NCI-H187 (cell line): ENCODE results near the gene MMP2.

Experiments used
- DNase-seq, 2 experiments: peaks; one replicate each; lab custom pipeline; 2025; lab: John Stamatoyannopoulos, UW

MMP2 gene

GRCh38 chr16:55478827-55479429, at the start of gene MMP2:
TSS of gene MMP2 (plus strand) at chr16:55479198. CDS start at chr16:55479480, 282 bp downstream.
- no peak for DNase-seq

DNA sequence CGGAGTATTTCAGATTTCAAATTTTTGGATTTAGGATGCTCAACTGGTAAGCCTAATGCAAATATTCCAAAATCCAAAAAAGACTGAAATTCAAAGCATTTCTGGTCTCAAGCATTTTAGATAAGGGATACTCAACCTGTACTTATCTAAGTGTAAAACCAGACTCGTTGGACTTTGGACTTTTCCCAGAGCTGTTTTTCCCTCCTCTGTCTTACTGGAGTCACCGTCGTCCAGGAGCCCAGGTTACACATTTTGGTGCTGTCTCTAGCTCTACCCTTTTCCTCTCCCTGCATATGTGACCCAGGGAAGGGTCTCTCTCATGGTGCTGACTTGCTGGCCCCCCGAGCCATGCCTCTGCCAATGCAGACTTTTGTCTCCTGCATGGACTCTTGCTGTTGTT, 46.0 kb upstream of the MMP2 start:
- DNase-seq = no peak

DNA sequence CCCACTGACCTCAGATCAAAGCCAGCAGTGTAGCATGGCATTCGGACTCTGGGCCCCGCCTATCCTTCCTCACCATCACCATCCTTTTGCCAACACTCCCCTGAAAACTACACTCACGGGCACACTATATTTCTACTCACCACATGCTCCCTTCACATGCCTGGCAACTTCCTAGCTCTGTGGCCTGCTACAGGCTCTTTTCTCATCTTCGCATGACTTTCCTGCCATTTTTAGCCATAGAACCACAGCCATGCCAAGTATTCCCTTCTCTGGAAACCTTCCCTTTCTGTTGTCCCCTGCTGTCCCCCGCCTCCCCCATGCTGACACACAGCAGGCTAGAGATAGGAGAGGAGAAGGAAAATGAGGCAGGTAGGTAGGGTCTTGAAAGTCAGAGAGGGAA, 45.5 kb upstream of the MMP2 start:
- no peak for DNase-seq

GRCh38 chr16:55434000-55434399, 45.0 kb upstream of the MMP2 start:
- no peak for DNase-seq

DNA sequence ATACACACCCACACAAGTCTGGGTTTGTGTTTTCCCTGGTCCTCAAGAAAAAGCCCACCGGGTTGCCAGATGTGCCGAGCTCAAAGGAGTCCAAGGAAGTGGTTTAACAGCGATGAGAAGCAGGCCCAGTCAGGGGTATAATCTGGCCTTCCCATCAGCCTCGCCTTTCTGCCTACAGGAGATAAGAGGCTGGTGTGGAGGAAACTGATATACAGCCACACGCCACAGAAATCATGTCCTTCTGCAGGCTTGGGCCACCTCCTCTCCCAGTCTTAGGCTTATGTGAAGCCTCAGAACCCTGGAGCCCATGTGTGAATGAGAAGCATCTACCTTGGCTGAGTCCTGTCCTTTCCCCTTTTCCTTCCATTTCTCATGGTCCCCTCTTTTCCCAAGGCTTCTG, 43.6 kb upstream of the MMP2 start:
- no peak for DNase-seq

- DNase-seq = no peak
These were observed 42.4 kb upstream of the MMP2 start for GRCh38 chr16:55436587-55436986.

- DNase-seq = no peak
These were observed 41.4 kb upstream of the MMP2 start for GRCh38 chr16:55437625-55438024.

DNA sequence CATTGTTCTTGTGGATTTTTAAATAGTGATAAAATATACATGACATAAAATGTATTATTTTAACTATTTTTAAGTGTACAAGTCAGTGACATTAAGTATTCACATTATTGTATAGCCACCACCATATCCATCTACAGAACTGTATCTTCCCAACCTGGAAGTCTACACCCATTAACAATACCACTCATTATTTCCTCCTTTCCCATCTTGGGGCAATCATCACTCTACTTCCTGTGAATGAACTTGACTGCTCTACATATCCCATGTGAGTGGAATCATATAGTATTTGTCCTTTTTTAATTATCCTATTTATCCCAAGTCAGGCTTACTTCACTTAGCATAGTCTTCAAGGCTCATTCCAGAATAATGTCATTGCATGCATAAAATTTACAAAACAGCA, 40.7 kb upstream of the MMP2 start:
- DNase-seq = no peak

DNA sequence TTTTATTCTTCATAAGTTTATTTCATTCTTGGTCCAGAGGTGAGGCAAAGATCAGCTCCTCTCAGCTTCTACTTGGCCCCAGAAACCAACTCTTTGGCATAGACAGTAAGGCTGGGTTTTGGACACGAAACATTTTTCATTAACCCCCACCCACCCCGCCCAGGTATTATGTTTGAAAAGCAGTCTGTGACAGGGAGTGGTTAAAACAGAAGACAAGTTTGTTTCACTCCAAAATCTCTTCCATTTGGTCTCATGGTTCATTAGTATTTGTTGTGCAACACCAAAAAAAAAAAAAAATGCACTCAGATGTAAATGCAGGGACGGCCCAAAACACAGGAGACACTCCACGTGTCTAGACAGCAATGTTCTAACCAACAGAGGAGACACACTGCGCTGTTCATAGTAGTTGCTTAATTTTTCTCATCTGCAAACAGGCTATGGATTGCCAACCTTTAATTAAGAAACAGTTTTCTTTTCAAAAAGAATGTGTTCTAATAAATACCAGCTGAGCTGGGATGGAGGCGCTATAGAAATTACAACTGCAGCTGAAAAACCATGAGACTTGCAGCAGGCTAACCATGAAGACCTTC, 39.8 kb upstream of the MMP2 start:
- DNase-seq = no peak

DNA sequence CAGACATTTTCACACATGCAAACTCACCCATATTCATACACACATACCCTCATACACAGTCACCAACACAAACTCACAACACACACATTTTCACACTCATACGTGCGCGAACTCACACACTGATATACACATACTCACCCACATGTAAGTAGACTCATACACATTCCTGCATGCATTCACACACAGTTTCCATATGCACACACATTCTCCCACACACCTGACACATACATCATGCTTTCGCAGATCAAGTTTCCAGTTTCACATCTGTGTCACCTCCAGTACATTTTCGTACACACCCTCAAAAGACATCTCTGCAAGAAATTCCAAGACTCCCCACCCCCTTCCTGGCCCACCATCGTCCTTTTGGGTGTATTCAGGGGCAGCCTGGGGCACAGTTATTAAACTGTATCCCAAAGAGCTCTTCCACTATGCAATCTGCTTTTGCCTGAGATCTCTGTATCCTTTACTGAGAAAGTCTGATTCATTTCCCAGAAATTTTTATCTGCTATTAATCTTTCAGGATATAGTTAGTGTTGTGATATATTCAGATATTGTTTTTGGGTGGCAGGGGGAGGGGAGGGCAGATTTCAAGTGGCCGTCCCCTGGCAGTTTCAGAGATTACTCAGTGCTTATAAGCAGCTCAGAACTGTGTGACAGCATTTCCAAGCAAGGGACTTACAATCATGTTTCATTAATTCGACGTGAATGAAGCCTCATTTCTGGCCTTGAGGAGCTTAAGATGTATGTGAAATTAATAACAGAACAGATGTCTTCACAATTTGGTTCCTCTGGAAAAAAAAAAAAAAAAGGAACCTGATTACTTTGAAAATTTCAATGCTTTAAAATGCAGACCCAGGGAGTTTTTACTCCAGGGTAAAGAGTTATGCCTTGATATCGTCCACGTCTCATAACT, 35.3 kb upstream of the MMP2 start:
- DNase-seq = no peak

- no peak for DNase-seq
These were observed 34.1 kb upstream of the MMP2 start for GRCh38 chr16:55444754-55445485.

DNA sequence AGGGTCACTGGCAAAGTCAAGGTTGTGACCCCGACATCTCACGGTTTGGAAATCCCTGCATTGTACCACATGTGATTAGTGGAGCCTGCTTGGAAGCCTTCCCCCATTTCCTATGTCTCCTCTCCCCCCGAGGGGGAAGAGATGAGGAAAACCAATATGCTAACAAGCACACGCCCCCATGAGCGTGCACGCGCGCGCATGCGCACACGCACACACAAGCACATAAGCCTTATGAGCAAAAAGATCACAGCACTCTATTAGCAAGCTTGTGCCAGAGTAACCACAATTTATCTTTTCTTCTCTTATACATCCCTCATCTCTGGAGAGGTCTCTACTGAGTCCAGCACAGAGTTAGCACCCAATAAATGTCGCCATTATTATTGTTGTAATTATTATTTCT, 31.8 kb upstream of the MMP2 start:
- no peak for DNase-seq

DNA sequence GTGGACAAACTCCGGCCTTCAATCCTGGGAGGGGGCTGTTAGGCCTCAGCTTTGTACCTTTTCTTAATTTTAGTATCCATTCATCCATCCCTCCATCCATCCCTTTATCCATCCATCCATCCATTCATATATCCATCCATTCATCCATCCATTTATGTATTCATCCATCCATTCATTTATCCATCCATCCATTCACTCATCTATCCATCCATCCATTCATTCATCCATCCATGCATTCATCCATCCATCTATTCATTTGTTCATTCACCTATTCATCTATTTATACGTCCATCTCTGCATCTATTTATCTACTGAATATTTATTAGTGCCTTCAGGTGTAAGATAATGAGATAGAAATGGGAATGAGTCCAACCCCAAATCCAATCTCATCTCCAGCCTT, 26.0 kb upstream of the MMP2 start:
- DNase-seq = no peak

GRCh38 chr16:55453909-55454308, 25.1 kb upstream of the MMP2 start:
- no peak for DNase-seq

DNA sequence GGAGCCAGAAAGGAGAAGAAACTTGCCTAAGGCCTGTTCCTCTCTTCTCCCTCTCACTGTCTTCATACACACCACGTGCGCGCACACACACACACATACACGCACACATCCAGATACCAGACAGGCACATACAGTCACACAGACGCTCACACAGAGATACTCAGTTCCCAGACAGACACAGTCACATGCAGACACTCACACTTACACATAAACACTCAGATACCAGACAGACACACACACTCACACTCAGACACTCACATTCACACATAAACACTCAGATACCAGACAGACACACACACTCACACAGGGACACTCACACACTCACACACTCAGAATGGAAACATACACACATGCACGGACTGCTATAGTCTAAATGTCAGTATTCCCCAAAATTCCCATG, 24.1 kb upstream of the MMP2 start:
- no peak for DNase-seq

- DNase-seq = no peak
These were observed 16.8 kb upstream of the MMP2 start for GRCh38 chr16:55462241-55462640.

- DNase-seq = no peak
These were observed 14.6 kb upstream of the MMP2 start for GRCh38 chr16:55464375-55464774.

- peak; percentile 54 to 70 for DNase-seq
These were observed 13.7 kb upstream of the MMP2 start for GRCh38 chr16:55465077-55465896.

- DNase-seq = no peak
These were observed 12.8 kb upstream of the MMP2 start for GRCh38 chr16:55466209-55466608.

GRCh38 chr16:55467898-55468297, 11.1 kb upstream of the MMP2 start:
- DNase-seq = no peak

GRCh38 chr16:55468352-55468990, 10.5 kb upstream of the MMP2 start:
- DNase-seq = no peak
